Measurements from ENCODE around the gene EMC6. TPM values are rescaled to one million over a fixed set of nuclear protein-coding genes. Genes with fewer than 3 reads are reported as not detected.

Gene EMC6
- total RNA-seq, 1 experiment from 2014 or later, result 56.5 TPM

DNA sequence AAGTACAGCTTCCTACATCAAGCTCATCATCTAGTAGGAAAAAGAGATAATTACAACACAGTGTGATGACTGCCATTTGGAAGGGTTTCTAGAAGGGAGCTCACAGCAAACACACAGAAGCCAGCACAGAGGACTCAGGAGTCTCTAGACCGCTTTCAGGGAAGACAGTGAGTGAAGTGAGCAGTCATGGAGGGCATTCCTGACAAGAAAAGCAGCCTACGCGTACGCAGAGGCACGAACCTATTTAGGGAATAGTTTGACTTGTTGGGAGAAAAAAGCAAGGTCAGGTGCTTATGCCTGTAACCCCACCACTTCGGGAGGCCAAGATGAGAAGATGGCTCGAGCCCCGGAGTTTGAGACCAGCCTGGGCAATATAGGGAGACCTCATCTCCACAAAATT lies 46.7 kb downstream of the EMC6 start:
- Histone ChIP-seq H3K4me1 (ENCODE audit: insufficient read depth, low read length) (peaks cover 12% of the 10 kb centered on the region), H3K27me3 (ENCODE audit: low read length) (no peaks in the 10 kb centered on the region), H3K4me3 (ENCODE audit: low read length) (no peak overlapping the region), H3K27ac (ENCODE audit: low read length) (no peak overlapping the region), H3F3A (ENCODE audit: low read length, unreplicated experiment) (no peaks in the 10 kb centered on the region), H3K79me2 (ENCODE audit: low read length) (no peaks in the 10 kb centered on the region), H4K20me1 (ENCODE audit: low read length) (no peaks in the 10 kb centered on the region), H3K9me2 (replicated peaks; ENCODE audit: low read length) (no peaks in the 10 kb centered on the region), H2AFZ (ENCODE audit: low read length) (no peak overlapping the region), H3K9ac (ENCODE audit: low read length) (no peak overlapping the region), H3K36me3 (ENCODE audit: low read depth, low read length) (peaks cover 17% of the 10 kb centered on the region), H3K9me3 (ENCODE audit: low read length) (no peaks in the 10 kb centered on the region), H3K4me2 (ENCODE audit: low read length) (no peak overlapping the region)
- ATAC-seq (no peak), DNase-seq (no peak)
- intact Hi-C loops (cut with micrococcal nuclease), result no loop called here
- POLR2A ChIA-PET (ENCODE audit: unreplicated experiment), result no interaction called here
- no TSS peak for BruUV-seq (replicated peaks)
- TF ChIP-seq EZH2 (IDR thresholded peaks at IDR 0.05; ENCODE audit: low read length, unreplicated experiment) (no peak), EZH2phosphoT487 (IDR thresholded peaks at IDR 0.05; ENCODE audit: borderline replicate concordance, low read length) (no peak)
- TF ChIP-seq, protein P1, sequence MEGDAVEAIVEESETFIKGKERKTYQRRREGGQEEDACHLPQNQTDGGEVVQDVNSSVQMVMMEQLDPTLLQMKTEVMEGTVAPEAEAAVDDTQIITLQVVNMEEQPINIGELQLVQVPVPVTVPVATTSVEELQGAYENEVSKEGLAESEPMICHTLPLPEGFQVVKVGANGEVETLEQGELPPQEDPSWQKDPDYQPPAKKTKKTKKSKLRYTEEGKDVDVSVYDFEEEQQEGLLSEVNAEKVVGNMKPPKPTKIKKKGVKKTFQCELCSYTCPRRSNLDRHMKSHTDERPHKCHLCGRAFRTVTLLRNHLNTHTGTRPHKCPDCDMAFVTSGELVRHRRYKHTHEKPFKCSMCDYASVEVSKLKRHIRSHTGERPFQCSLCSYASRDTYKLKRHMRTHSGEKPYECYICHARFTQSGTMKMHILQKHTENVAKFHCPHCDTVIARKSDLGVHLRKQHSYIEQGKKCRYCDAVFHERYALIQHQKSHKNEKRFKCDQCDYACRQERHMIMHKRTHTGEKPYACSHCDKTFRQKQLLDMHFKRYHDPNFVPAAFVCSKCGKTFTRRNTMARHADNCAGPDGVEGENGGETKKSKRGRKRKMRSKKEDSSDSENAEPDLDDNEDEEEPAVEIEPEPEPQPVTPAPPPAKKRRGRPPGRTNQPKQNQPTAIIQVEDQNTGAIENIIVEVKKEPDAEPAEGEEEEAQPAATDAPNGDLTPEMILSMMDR (conservative IDR thresholded peaks at IDR 0.05; ENCODE audit: low read depth, low read length), result no peak
- CTCF ChIA-PET, result no interaction called here

DNA sequence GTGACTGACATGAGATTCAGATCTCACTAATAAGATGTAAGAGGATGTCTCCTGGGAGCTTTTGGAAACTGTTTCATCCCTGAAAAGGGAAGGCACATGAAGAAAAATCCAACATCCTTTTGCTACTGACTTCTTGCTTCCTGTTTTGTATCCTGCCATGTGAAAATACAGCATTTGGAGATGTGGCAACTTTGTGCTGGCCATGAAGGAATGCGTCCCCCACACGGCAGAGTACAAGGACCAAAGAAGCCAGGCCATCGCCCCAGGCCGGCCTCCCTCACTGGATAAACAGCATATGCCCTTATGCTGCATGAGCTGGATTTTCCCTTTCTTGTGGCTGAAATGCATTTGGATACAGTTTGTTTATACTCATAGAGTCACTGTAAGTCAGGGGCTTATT lies 49.6 kb downstream of the EMC6 start:
- Histone ChIP-seq H4K20me1 (ENCODE audit: low read length) (no peaks in the 10 kb centered on the region), H3K4me2 (ENCODE audit: low read length) (no peak overlapping the region), H3K4me1 (ENCODE audit: insufficient read depth, low read length) (peaks cover 13% of the 10 kb centered on the region), H3K9me3 (ENCODE audit: low read length) (no peaks in the 10 kb centered on the region), H2AFZ (ENCODE audit: low read length) (no peak overlapping the region), H3K79me2 (ENCODE audit: low read length) (peaks cover 9% of the 10 kb centered on the region), H3K4me3 (ENCODE audit: low read length) (no peak overlapping the region), H3K9ac (ENCODE audit: low read length) (no peak overlapping the region), H3K36me3 (ENCODE audit: low read depth, low read length) (peaks cover 17% of the 10 kb centered on the region), H3K27me3 (ENCODE audit: low read length) (no peaks in the 10 kb centered on the region), H3K9me2 (replicated peaks; ENCODE audit: low read length) (no peaks in the 10 kb centered on the region), H3F3A (ENCODE audit: low read length, unreplicated experiment) (no peaks in the 10 kb centered on the region), H3K27ac (ENCODE audit: low read length) (no peak overlapping the region)
- ChIA-PET POLR2A (ENCODE audit: unreplicated experiment) (no interaction called here), CTCF (no interaction called here)
- no peak for TF ChIP-seq EZH2 (IDR thresholded peaks at IDR 0.05; ENCODE audit: low read length, unreplicated experiment)
- TF ChIP-seq EZH2phosphoT487 (IDR thresholded peaks at IDR 0.05; ENCODE audit: borderline replicate concordance, low read length), result no peak
- TF ChIP-seq, protein P1 (conservative IDR thresholded peaks at IDR 0.05; ENCODE audit: low read depth, low read length), result no peak
- intact Hi-C loops (cut with micrococcal nuclease), result no loop called here
- BruUV-seq (replicated peaks), result no TSS peak
- ATAC-seq (no peak), DNase-seq (no peak)

DNA sequence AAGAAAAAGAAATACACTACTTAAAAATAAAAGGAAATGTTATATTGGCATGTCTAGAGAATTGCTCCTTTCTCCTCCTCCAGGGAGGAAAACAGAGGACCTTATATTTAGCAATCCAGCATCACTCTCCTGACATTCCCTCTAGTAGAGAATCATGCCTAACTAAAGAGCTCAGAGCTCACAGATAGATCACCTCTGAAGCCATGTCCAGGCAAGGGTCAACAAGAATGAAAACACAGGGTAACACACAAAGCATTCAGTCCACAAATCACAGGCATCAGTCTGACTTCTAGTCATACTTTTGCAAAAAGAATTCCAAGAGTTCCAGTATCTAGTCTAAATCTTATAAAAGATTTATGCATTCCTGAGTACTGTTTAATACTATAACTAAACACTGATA lies 50.7 kb downstream of the EMC6 start:
- no peak overlapping the region for H2AFZ ChIP-seq (ENCODE audit: low read length)
- H3K79me2 ChIP-seq (ENCODE audit: low read length), result peaks cover 19% of the 10 kb centered on the region
- H3K36me3 ChIP-seq (ENCODE audit: low read depth, low read length), result peaks cover 17% of the 10 kb centered on the region
- no peaks in the 10 kb centered on the region for H3K27me3 ChIP-seq (ENCODE audit: low read length)
- H3K4me3 ChIP-seq (ENCODE audit: low read length), result no peak overlapping the region
- no peak overlapping the region for H3K9ac ChIP-seq (ENCODE audit: low read length)
- TF ChIP-seq EZH2 (IDR thresholded peaks at IDR 0.05; ENCODE audit: low read length, unreplicated experiment) (no peak), EZH2phosphoT487 (IDR thresholded peaks at IDR 0.05; ENCODE audit: borderline replicate concordance, low read length) (no peak)
- TF ChIP-seq, protein P1 (conservative IDR thresholded peaks at IDR 0.05; ENCODE audit: low read depth, low read length), result no peak
- no peak overlapping the region for H3K27ac ChIP-seq (ENCODE audit: low read length)
- ATAC-seq (no peak), DNase-seq (no peak)
- intact Hi-C loops (cut with micrococcal nuclease), result no loop called here
- peaks cover 13% of the 10 kb centered on the region for H3K4me1 ChIP-seq (ENCODE audit: insufficient read depth, low read length)
- no peaks in the 10 kb centered on the region for H3K9me2 ChIP-seq (replicated peaks; ENCODE audit: low read length)
- POLR2A ChIA-PET (ENCODE audit: unreplicated experiment), result no interaction called here
- no peaks in the 10 kb centered on the region for H3K9me3 ChIP-seq (ENCODE audit: low read length)
- CTCF ChIA-PET, result no interaction called here
- BruUV-seq (replicated peaks), result no TSS peak
- H3K4me2 ChIP-seq (ENCODE audit: low read length), result no peak overlapping the region
- no peaks in the 10 kb centered on the region for H4K20me1 ChIP-seq (ENCODE audit: low read length)
- no peaks in the 10 kb centered on the region for H3F3A ChIP-seq (ENCODE audit: low read length, unreplicated experiment)

Other genes starting within 250 kb of the EMC6 start
- not detected in 2 replicates for gene OR1E2, start 235.0 kb upstream of the EMC6 start, total RNA-seq (2014; rRNA removed)
- gene SPATA22, start 197.0 kb upstream of the EMC6 start, total RNA-seq (2014; rRNA removed), result 1.8 TPM in 1 of 2 replicates, not detected in the other
- not detected in 2 replicates for gene ASPA, start 192.8 kb upstream of the EMC6 start, total RNA-seq (2014; rRNA removed)
- 3.6 and 4.8 TPM in 2 replicates for gene TRPV3, start 111.0 kb upstream of the EMC6 start, total RNA-seq (2014; rRNA removed)
- gene TRPV1, start 59.4 kb upstream of the EMC6 start, total RNA-seq (2014; rRNA removed), result 4.1 and 4.7 TPM in 2 replicates
- gene SHPK, start 32.6 kb upstream of the EMC6 start, total RNA-seq (2014; rRNA removed), result 17.7 and 22.4 TPM in 2 replicates
- gene CTNS, start 32.1 kb upstream of the EMC6 start, total RNA-seq (2014; rRNA removed), result 10.2 and 17.5 TPM in 2 replicates
- 87.7 and 100 TPM in 2 replicates for gene TAX1BP3, start 234 bp upstream of the EMC6 start, total RNA-seq (2014; rRNA removed)
- gene P2RX5, start 27.3 kb downstream of the EMC6 start, total RNA-seq (2014; rRNA removed), result 13.0 and 19.3 TPM in 2 replicates
- gene HASPIN, start 55.1 kb downstream of the EMC6 start, total RNA-seq (2014; rRNA removed), result 10.6 and 12.7 TPM in 2 replicates
- gene ITGAE, start 132.4 kb downstream of the EMC6 start, total RNA-seq (2014; rRNA removed), result 29.7 and 42.0 TPM in 2 replicates
- 17.3 and 21.0 TPM in 2 replicates for gene NCBP3, start 177.4 kb downstream of the EMC6 start, total RNA-seq (2014; rRNA removed)
- gene CAMKK1, start 224.2 kb downstream of the EMC6 start, total RNA-seq (2014; rRNA removed), result 10.1 and 12.4 TPM in 2 replicates
- not detected in 2 replicates for gene P2RX1, start 247.7 kb downstream of the EMC6 start, total RNA-seq (2014; rRNA removed)